HG03039 (cell line): ENCODE measurements around the gene KCNC4.

Experiments
- ATAC-seq: cut with Tn5 transposase; IDR thresholded peaks from one replicate; pipeline ENCODE4 v1.9.1; 2021; ENCODE audit warnings: mild to moderate bottlenecking, moderate library complexity; ENCODE audit not compliant: unreplicated experiment

KCNC4 gene

GRCh38 chr1:110250749-110251148, 40.6 kb downstream of the KCNC4 start:
- ATAC-seq: no peak

GRCh38 chr1:110253213-110253612, 43.1 kb downstream of the KCNC4 start:
- no peak for ATAC-seq

GRCh38 chr1:110254604-110255391, 44.7 kb downstream of the KCNC4 start:
- ATAC-seq: no peak

GRCh38 chr1:110255392-110255787, 45.3 kb downstream of the KCNC4 start:
- ATAC-seq: no peak

GRCh38 chr1:110258734-110259133, 48.6 kb downstream of the KCNC4 start:
- ATAC-seq: no peak

- ATAC-seq: no peak
These were observed 49.7 kb downstream of the KCNC4 start for GRCh38 chr1:110259770-110260169.
